Spleen (tissue), 11 donors: ENCODE results near the gene ABLIM2. TPM values are rescaled to one million over a fixed set of nuclear protein-coding genes. Genes with fewer than 3 reads are reported as not detected.

Experiments
- DNase-seq: peaks from one replicate; pipeline ENCODE4 v3.0.0-alpha.2; 2020
- H3K27ac ChIP-seq, 8 donors: fragments of 200-600 bp; sonication (generic) in 7 of 8; 1 replicate in 4 of 8; 2 replicates in 4 of 8; pipeline versions ENCODE4 v1.5.0 to v1.8.0; 2016 to 2021; ENCODE audit warnings: inconsistent platforms in 4 of 8, mild to moderate bottlenecking in 4 of 8, moderate library complexity in 1 of 8
- H3K27me3 ChIP-seq, 7 donors: fragments of 200-600 bp; sonication (generic) in 6 of 7; replicated peaks in 1 of 7; 1 replicate in 4 of 7; 2 replicates in 3 of 7; pipeline versions ENCODE4 v1.5.0 to v1.8.0; 2016 to 2021; ENCODE audit warnings: inconsistent platforms in 3 of 7, mild to moderate bottlenecking in 1 of 7
- H3K36me3 ChIP-seq, 6 donors: fragments of 200-600 bp; sonication (generic) in 5 of 6; 1 replicate in 4 of 6; 2 replicates in 2 of 6; pipeline versions ENCODE4 v1.5.0 to v1.8.0; 2016 to 2021; ENCODE audit warnings: inconsistent platforms in 2 of 6
- H3K4me1 ChIP-seq, 6 donors: fragments of 200-600 bp; sonication (generic) in 5 of 6; 1 replicate in 3 of 6; 2 replicates in 3 of 6; pipeline versions ENCODE4 v1.5.0 to v1.8.0; 2016 to 2021; ENCODE audit warnings: inconsistent platforms in 3 of 6
- H3K4me3 ChIP-seq, 8 donors: fragments of 200-600 bp; sonication (generic) in 7 of 8; 1 replicate in 4 of 8; 2 replicates in 4 of 8; pipeline versions ENCODE4 v1.5.0 to v1.8.0; 2016 to 2021; ENCODE audit warnings: inconsistent platforms in 4 of 8, mild to moderate bottlenecking in 4 of 8, moderate library complexity in 2 of 8
- H3K9me3 ChIP-seq, 8 donors: fragments of 200-600 bp; sonication (generic) in 7 of 8; 1 replicate in 4 of 8; 2 replicates in 4 of 8; pipeline versions ENCODE4 v1.5.0 to v1.8.0; 2016 to 2021; ENCODE audit warnings: inconsistent platforms in 4 of 8
- CTCF ChIP-seq, 11 experiments: fragments of 200-600 bp in 7 of 11; fragments of 450-650 bp in 4 of 11; sonication (generic) in 4 of 11; IDR thresholded peaks in 8 of 11; conservative IDR thresholded peaks in 3 of 11; 1 replicate in 7 of 11; 2 replicates in 4 of 11; pipeline versions ENCODE4 v1.4.0 to v1.8.0; 2016 to 2021; ENCODE audit warnings: antibody characterized with exemption in 11 of 11, inconsistent platforms in 4 of 11, mild to moderate bottlenecking in 1 of 11
- POLR2A ChIP-seq, 3 donors: fragments of 450-650 bp; IDR thresholded peaks; one replicate each; pipeline ENCODE4 v1.5.1; 2017; ENCODE audit warnings: antibody characterized with exemption in 3 of 3, mild to moderate bottlenecking in 1 of 3
- POLR2AphosphoS5 ChIP-seq, 3 donors: sonication (generic); formaldehyde crosslinking; IDR thresholded peaks; one replicate each; pipeline ENCODE4 v1.5.1; 2017; ENCODE audit warnings: antibody characterized with exemption in 3 of 3
- WGBS, 5 donors: extraction: QIAGEN DNeasy Blood & Tissue Kit in 3 of 5; methylation state at CpG; one replicate each; pipeline versions ENCODE4 v1.1.5 to v1.1.7; 2013 to 2018; 5-methylcytosine and 5-hydroxymethylcytosine counted together
- intact Hi-C: fragments of 100-400 bp; cut with DNase I; formaldehyde crosslinking; loops from one replicate; pipeline ENCODE4 v1.15.0; 2023; ENCODE audit warnings: low total_unique reads
- polyA plus RNA-seq, 3 donors: library from polyadenylated mRNA; stranded (reverse); fragments of 200-250 nt; gene quantifications; one replicate each; pipeline ENCODE4 v1.2.1, GENCODE V29; 2013
- total RNA-seq, 7 donors: library from RNA; depleted of rRNA in 3 of 7; stranded (reverse); fragments of >200 nt in 3 of 7; fragmentation: NEBNext Ultra II Directional in 4 of 7; extraction: Animal tissue kit (Norgen Biotek cat#: 25700) in 4 of 7; gene quantifications; one replicate each; pipeline versions ENCODE4 v1.1.0 to v1.2.1, GENCODE V29; 2016 to 2021
- donor health status: healthy with polysubstance abuse.
- donor health status: DM: no; HTN: no; CAD: no; lungs with moderate emphysema.
- donor health status: DM: no; HTN: no; CAD: no.
- donor health status: Bipolar disorder and iron deficiency.
- donor health status: healthy.
- donor health status: DM: no; HTN: no; CAD: no.
- donor health status: DM: yes; HTN: yes; CAD: no.

ABLIM2 gene
- total and polyA plus RNA-seq, 10 donors: 11.8 to 127 (median 62.8) TPM

- intact Hi-C loops: no loop called here
- DNase-seq: no peak
- Histone ChIP-seq H3K36me3 (no peaks in the 10 kb centered on the region), H3K9me3 (no peaks in the 10 kb centered on the region), H3K27me3 (no peaks in the 10 kb centered on the region), H3K4me1 (peaks cover 27 to 64% (median 47%) of the 10 kb centered on the region in 6 donors), H3K27ac (no peak overlapping the region), H3K4me3 (no peak overlapping the region)
- TF ChIP-seq POLR2AphosphoS5 (IDR thresholded peaks at IDR 0.05) (no peak), POLR2A (IDR thresholded peaks at IDR 0.05) (no peak), CTCF (IDR thresholded peaks at IDR 0.05 in 8 of 11, conservative IDR thresholded peaks at IDR 0.05 in 3 of 11) (no peak)
- WGBS, 5 donors: 86 to 91% (median 89%) methylated on average over 9 to 12 of the region's 12 CpGs
These were observed 29.5 kb upstream of the ABLIM2 start for GRCh38 chr4:8188085-8188484.

- no peak for DNase-seq
- TF ChIP-seq CTCF (IDR thresholded peaks at IDR 0.05 in 8 of 11, conservative IDR thresholded peaks at IDR 0.05 in 3 of 11): no peak
- no peak for TF ChIP-seq POLR2AphosphoS5 (IDR thresholded peaks at IDR 0.05)
- TF ChIP-seq POLR2A (IDR thresholded peaks at IDR 0.05): no peak
- no peaks in the 10 kb centered on the region for H3K27me3 ChIP-seq
- WGBS, 5 donors: 88 to 93% (median 89%) methylated on average over 8 to 9 of the region's 9 CpGs
- no peaks in the 10 kb centered on the region for H3K9me3 ChIP-seq
- H3K4me1 ChIP-seq: peaks cover 23 to 62% (median 39%) of the 10 kb centered on the region in 6 donors
- H3K36me3 ChIP-seq: no peaks in the 10 kb centered on the region
- H3K27ac ChIP-seq: no peak overlapping the region
- H3K4me3 ChIP-seq: no peak overlapping the region
- intact Hi-C loops: no loop called here
These were observed 27.3 kb upstream of the ABLIM2 start for GRCh38 chr4:8185930-8186329.

- 89 to 94% (median 93%) methylated on average over 9 of the region's 9 CpGs for WGBS, 5 donors
- TF ChIP-seq POLR2AphosphoS5 (IDR thresholded peaks at IDR 0.05): no peak
- TF ChIP-seq POLR2A (IDR thresholded peaks at IDR 0.05): no peak
- TF ChIP-seq CTCF (IDR thresholded peaks at IDR 0.05 in 8 of 11, conservative IDR thresholded peaks at IDR 0.05 in 3 of 11): no peak
- H3K27ac ChIP-seq: no peak overlapping the region
- H3K4me3 ChIP-seq: no peak overlapping the region
- no peaks in the 10 kb centered on the region for H3K36me3 ChIP-seq
- no peak for DNase-seq
- no peaks in the 10 kb centered on the region for H3K9me3 ChIP-seq
- intact Hi-C loops: no loop called here
- H3K4me1 ChIP-seq: peaks cover 16 to 56% (median 33%) of the 10 kb centered on the region in 6 donors
- H3K27me3 ChIP-seq: no peaks in the 10 kb centered on the region
These were observed 26.7 kb upstream of the ABLIM2 start for GRCh38 chr4:8185295-8185694.

- H3K9me3 ChIP-seq: no peaks in the 10 kb centered on the region
- TF ChIP-seq POLR2AphosphoS5 (IDR thresholded peaks at IDR 0.05) (no peak), CTCF (IDR thresholded peaks at IDR 0.05 in 8 of 11, conservative IDR thresholded peaks at IDR 0.05 in 3 of 11) (no peak), POLR2A (IDR thresholded peaks at IDR 0.05) (no peak)
- 83 to 91% (median 86%) methylated on average over 4 of the region's 4 CpGs for WGBS, 5 donors
- H3K4me1 ChIP-seq: peaks cover 4 to 44% (median 20%) of the 10 kb centered on the region in 6 donors
- no peak overlapping the region for H3K4me3 ChIP-seq
- H3K36me3 ChIP-seq: no peaks in the 10 kb centered on the region
- H3K27ac ChIP-seq: peak overlapping the region in 6 of 8 donors; percentile 22 to 78 (median 71)
- no peaks in the 10 kb centered on the region for H3K27me3 ChIP-seq
- DNase-seq: no peak
- intact Hi-C loops: no loop called here
These were observed 25.4 kb upstream of the ABLIM2 start for GRCh38 chr4:8184061-8184460.
